ENCODE data around the gene C11orf52.

DNA sequence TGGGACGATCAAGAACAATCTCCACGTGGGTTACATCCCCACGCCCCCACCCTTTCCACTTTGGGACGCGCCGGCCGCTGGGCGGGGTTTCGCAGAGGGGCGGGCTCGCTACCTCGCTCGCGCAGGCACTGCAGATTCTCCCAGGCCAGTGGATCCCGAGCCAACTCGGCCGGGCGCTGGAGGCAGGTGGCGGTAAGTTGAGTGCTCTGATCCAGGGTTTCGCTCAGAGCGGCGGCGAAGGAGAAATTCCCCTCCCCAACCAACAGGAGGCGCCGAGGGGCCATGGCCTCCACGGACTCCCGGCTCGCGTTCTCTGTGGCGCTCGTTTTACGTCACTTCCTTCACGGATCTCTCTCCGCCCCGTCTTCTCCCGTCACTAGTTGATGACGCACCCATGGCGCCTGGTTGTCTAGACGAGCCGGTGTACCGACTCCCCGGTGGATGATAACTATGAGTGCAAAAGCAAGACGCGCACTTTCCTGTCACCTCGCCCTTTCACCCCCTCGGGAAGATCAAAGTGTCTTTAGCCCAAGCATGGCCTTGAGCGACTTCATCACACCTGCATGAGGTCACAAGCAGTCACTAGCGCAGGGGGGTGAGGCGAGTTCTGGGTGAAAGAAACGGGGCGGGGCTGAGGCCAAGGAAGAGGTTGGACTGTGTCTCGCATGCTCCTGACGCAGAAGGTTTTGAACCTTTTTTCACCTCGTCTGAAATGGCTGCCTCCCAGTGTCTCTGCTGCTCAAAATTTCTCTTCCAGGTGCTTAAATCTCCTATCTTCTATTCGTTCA, 39.7 kb upstream of the C11orf52 start, which contains the start of the genes CFAP68 and FDXACB1:
- TF ChIP-seq, protein P1, sequence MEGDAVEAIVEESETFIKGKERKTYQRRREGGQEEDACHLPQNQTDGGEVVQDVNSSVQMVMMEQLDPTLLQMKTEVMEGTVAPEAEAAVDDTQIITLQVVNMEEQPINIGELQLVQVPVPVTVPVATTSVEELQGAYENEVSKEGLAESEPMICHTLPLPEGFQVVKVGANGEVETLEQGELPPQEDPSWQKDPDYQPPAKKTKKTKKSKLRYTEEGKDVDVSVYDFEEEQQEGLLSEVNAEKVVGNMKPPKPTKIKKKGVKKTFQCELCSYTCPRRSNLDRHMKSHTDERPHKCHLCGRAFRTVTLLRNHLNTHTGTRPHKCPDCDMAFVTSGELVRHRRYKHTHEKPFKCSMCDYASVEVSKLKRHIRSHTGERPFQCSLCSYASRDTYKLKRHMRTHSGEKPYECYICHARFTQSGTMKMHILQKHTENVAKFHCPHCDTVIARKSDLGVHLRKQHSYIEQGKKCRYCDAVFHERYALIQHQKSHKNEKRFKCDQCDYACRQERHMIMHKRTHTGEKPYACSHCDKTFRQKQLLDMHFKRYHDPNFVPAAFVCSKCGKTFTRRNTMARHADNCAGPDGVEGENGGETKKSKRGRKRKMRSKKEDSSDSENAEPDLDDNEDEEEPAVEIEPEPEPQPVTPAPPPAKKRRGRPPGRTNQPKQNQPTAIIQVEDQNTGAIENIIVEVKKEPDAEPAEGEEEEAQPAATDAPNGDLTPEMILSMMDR (IDR thresholded peaks at IDR 0.05): peak; percentile 95
- no peak for TF ChIP-seq ZFX (IDR thresholded peaks at IDR 0.05; ENCODE audit: borderline replicate concordance)

All from 22Rv1 (cell line).